Prostate gland (tissue), 2 donors: Measurements from ENCODE around the gene ZNF628. TPM values are rescaled to one million over a fixed set of nuclear protein-coding genes. Genes with fewer than 3 reads are reported as not detected.

Experiments used
- DNase-seq: peaks from one replicate; pipeline ENCODE4 v3.0.0-alpha.2; 2019; ENCODE audit warnings: low spot score
- H3K27ac ChIP-seq, 2 donors: fragments of 200-600 bp; sonication (generic); 2 replicates each; pipeline ENCODE4 v1.5.1; 2017 to 2019
- H3K27me3 ChIP-seq: fragments of 200-600 bp; sonication (generic); replicated peaks from 2 replicates; pipeline ENCODE4 v1.5.1; 2019; ENCODE audit not compliant: insufficient read depth
- H3K36me3 ChIP-seq, 2 donors: fragments of 200-600 bp; sonication (generic); 1 replicate in 1 of 2; 2 replicates in 1 of 2; pipeline versions ENCODE4 v1.5.1 to v1.8.1; 2017 to 2019
- H3K4me1 ChIP-seq: fragments of 200-600 bp; sonication (generic); replicated peaks from 2 replicates; pipeline ENCODE4 v1.5.1; 2019
- H3K4me3 ChIP-seq, 2 donors: fragments of 200-600 bp; sonication (generic); 2 replicates each; pipeline ENCODE4 v1.5.1; 2017 to 2019
- H3K9me3 ChIP-seq: fragments of 200-600 bp; sonication (generic); 2 replicates; pipeline ENCODE4 v1.5.1; 2017
- CTCF ChIP-seq, 4 experiments: fragments of 200-600 bp in 2 of 4; fragments of 450-650 bp in 2 of 4; sonication (generic) in 2 of 4; IDR thresholded peaks; 1 replicate in 3 of 4; 2 replicates in 1 of 4; pipeline ENCODE4 v1.5.1; 2016 to 2019; ENCODE audit warnings: antibody characterized with exemption in 4 of 4, mild to moderate bottlenecking in 2 of 4, moderate library complexity in 2 of 4
- POLR2A ChIP-seq: fragments of 450-650 bp; IDR thresholded peaks from one replicate; pipeline ENCODE4 v1.6.1; 2016; ENCODE audit warnings: antibody characterized with exemption, mild to moderate bottlenecking
- POLR2AphosphoS5 ChIP-seq: sonication (generic); formaldehyde crosslinking; IDR thresholded peaks from one replicate; pipeline ENCODE4 v1.6.1; 2017; ENCODE audit warnings: antibody characterized with exemption
- WGBS: methylation state at CpG from one replicate; pipeline ENCODE4 v1.1.5; 2018; 5-methylcytosine and 5-hydroxymethylcytosine counted together
- intact Hi-C: fragments of 100-400 bp; cut with DNase I; formaldehyde crosslinking; loops from one replicate; pipeline ENCODE4 v1.14.2; 2022
- total RNA-seq, 2 donors: library from RNA; depleted of rRNA; stranded (reverse); fragments of >200 nt; gene quantifications; one replicate each; pipeline ENCODE4 v1.1.0, GENCODE V29; 2016

The ZNF628 gene
- total RNA-seq, 2 donors from 2014 or later: 10.9 to 66.4 TPM

DNA sequence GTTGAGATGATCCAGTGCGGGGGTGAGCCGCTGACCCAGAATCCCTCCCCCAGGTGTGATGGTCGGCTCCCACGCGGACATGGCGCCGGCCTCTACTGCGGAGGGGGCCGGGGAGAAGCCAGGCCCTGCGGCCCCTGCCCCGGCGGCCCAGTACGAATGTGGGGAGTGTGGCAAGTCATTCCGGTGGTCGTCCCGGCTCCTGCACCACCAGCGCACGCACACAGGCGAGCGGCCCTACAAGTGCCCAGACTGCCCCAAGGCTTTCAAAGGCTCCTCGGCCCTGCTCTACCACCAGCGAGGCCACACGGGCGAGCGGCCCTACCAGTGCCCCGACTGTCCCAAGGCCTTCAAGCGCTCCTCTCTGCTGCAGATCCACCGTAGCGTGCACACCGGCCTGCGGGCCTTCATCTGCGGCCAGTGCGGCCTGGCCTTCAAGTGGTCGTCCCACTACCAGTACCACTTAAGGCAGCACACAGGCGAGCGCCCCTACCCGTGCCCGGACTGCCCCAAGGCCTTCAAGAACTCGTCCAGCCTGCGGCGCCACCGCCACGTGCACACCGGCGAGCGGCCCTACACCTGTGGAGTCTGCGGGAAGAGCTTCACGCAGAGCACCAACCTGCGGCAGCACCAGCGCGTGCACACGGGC lies 4.9 kb downstream of the ZNF628 start:
- WGBS: 92% methylated on average over 40 of the region's 52 CpGs
- Histone ChIP-seq H3K36me3 (peaks cover 0 to 5% of the 10 kb centered on the region in 2 donors), H3K27ac (no peak overlapping the region), H3K4me1 (peaks cover 4% of the 10 kb centered on the region), H3K4me3 (no peak overlapping the region), H3K9me3 (no peaks in the 10 kb centered on the region), H3K27me3 (no peaks in the 10 kb centered on the region)
- TF ChIP-seq CTCF (IDR thresholded peaks at IDR 0.05) (no peak), POLR2A (no peak), POLR2AphosphoS5 (no peak)
- no peak for DNase-seq
- intact Hi-C loops: no loop called here

GRCh38 chr19:55481794-55482155 lies 5.4 kb downstream of the ZNF628 start:
- WGBS: 71% methylated on average over 30 of the region's 40 CpGs
- DNase-seq: no peak
- H3K27me3 ChIP-seq: no peaks in the 10 kb centered on the region
- peaks cover 4% of the 10 kb centered on the region for H3K4me1 ChIP-seq
- H3K9me3 ChIP-seq: no peaks in the 10 kb centered on the region
- TF ChIP-seq CTCF (IDR thresholded peaks at IDR 0.05): no peak
- no peak for TF ChIP-seq POLR2A
- TF ChIP-seq POLR2AphosphoS5: no peak
- H3K36me3 ChIP-seq: peaks cover 0 to 5% of the 10 kb centered on the region in 2 donors
- no peak overlapping the region for H3K27ac ChIP-seq
- no peak overlapping the region for H3K4me3 ChIP-seq
- intact Hi-C loops: no loop called here

- H3K9me3 ChIP-seq: no peaks in the 10 kb centered on the region
- peaks cover 4% of the 10 kb centered on the region for H3K4me1 ChIP-seq
- H3K36me3 ChIP-seq: peaks cover 0 to 5% of the 10 kb centered on the region in 2 donors
- WGBS: 91% methylated on average over 50 of the region's 83 CpGs
- no peak overlapping the region for H3K27ac ChIP-seq
- no peak overlapping the region for H3K4me3 ChIP-seq
- no peak for TF ChIP-seq POLR2AphosphoS5
- no peak for TF ChIP-seq CTCF (IDR thresholded peaks at IDR 0.05)
- no peak for TF ChIP-seq POLR2A
- DNase-seq: no peak
- intact Hi-C loops: no loop called here
- no peaks in the 10 kb centered on the region for H3K27me3 ChIP-seq
Observed at GRCh38 chr19:55482156-55482961, 5.9 kb downstream of the ZNF628 start.

DNA sequence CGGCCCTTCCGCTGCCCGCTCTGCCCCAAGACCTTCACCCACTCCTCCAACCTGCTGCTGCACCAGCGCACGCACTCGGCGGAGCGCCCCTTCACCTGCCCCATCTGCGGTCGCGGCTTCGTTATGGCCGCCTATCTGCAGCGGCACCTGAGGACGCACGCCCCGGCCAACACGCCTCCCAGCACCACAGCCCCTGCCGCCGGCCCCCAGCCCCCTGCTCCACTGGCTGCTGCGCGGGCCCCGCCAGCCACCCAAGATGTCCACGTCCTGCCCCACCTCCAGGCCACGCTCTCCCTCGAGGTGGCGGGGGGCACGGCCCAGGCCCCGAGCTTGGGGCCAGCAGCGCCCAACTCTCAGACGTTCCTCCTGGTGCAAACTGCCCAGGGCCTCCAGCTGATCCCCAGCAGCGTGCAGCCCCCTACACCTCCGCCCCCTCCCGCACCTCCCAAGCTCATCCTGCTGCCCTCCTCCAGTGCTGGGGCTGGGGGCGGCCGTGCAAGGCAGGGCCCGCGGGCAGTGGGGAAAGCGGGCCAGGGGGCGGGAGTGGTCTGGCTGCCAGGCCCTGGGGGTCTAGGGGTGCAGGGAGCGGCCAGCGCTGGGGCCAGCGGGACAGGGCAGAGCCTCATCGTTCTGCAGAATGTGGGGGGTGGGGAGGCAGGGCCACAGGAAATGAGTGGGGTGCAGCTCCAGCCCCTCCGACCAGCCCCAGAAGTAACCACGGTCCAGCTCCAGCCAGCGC lies 6.7 kb downstream of the ZNF628 start:
- H3K27me3 ChIP-seq: no peaks in the 10 kb centered on the region
- no peak for TF ChIP-seq POLR2A
- TF ChIP-seq POLR2AphosphoS5: no peak
- TF ChIP-seq CTCF (IDR thresholded peaks at IDR 0.05): no peak
- intact Hi-C loops: no loop called here
- H3K27ac ChIP-seq: no peak overlapping the region
- H3K4me3 ChIP-seq: no peak overlapping the region
- WGBS: 91% methylated on average over 47 of the region's 47 CpGs
- DNase-seq: no peak
- no peaks in the 10 kb centered on the region for H3K9me3 ChIP-seq
- H3K4me1 ChIP-seq: peaks cover 4% of the 10 kb centered on the region
- H3K36me3 ChIP-seq: peaks cover 0 to 5% of the 10 kb centered on the region in 2 donors
